ENCODE results near the gene GRIA4.

DNA sequence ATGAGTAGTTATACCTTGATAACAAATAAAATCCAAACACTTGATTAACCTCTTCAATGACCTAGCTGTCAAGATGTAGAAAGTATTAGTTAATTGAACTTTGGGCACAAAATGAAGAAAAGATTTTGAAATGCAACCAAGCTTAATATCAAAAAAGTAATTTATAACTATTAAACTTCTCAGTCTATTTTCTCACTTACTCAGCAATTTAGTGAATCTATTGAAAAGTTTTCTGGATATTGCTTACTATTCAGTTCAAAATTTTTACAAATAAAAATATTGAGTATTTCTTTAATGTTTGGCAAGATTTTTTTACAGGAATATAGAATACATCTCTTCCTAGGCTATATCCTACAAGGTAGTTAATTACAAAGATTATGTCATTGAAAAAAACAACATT, 192.5 kb downstream of the GRIA4 start:
- TF ChIP-seq, protein P1, sequence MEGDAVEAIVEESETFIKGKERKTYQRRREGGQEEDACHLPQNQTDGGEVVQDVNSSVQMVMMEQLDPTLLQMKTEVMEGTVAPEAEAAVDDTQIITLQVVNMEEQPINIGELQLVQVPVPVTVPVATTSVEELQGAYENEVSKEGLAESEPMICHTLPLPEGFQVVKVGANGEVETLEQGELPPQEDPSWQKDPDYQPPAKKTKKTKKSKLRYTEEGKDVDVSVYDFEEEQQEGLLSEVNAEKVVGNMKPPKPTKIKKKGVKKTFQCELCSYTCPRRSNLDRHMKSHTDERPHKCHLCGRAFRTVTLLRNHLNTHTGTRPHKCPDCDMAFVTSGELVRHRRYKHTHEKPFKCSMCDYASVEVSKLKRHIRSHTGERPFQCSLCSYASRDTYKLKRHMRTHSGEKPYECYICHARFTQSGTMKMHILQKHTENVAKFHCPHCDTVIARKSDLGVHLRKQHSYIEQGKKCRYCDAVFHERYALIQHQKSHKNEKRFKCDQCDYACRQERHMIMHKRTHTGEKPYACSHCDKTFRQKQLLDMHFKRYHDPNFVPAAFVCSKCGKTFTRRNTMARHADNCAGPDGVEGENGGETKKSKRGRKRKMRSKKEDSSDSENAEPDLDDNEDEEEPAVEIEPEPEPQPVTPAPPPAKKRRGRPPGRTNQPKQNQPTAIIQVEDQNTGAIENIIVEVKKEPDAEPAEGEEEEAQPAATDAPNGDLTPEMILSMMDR (conservative IDR thresholded peaks at IDR 0.05), result no peak
- no peak for TF ChIP-seq EZH2 (IDR thresholded peaks at IDR 0.05; ENCODE audit: low read depth)
